ENCODE measurements around the gene P3H1.
"Not testable (repeated sequence)": the region's sequence is repeated elsewhere in the genome, so short reads cannot be mapped to it uniquely, and the experiment has no call there.

The P3H1 gene

DNA sequence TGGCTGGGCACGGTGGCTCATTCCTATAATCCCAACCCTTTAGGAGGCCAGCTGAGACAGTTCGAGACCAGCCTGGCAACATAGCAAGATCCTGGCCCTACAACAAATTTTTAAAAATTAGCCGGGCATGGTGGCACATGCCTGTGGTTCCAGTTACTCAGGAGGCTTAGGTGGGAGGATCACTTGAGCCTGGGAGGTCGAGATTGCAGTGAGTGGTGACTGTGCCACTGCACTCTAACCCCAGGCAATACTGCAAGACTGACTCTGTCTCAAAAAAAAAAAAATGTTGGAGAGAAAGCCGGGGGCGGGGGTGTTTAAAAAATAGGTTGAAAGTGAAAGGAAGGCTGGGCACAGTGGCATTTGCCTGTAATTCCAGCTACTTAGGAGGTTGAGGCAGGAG lies 43.3 kb downstream of the P3H1 start:
- FAIRE-seq = no peak

- FAIRE-seq = not testable (repeated sequence)
Measured at GRCh38 chr1:42722403-42722802, 44.4 kb downstream of the P3H1 start.

GRCh38 chr1:42721926-42722325 lies 44.9 kb downstream of the P3H1 start:
- no peak for FAIRE-seq

DNA sequence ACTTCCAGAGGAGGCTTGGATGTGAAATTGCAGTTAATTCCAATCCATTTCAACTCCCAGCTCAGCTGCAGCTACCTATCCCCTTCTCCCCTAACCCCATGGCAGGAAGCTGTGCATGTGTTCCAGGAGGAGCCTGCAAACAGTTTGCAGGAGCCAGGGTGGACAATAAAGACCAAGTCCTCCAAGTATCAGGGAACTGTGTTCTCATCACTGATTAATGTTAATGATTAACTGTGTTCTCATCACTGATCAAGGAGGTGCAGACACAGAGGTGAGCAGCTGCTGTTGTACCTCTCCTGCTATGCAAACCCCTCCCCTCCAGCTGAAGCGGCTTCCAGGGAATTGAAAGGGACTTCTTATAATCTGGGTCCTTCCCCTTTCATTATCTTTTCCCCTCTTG lies 46.0 kb downstream of the P3H1 start:
- no peak for FAIRE-seq

DNA sequence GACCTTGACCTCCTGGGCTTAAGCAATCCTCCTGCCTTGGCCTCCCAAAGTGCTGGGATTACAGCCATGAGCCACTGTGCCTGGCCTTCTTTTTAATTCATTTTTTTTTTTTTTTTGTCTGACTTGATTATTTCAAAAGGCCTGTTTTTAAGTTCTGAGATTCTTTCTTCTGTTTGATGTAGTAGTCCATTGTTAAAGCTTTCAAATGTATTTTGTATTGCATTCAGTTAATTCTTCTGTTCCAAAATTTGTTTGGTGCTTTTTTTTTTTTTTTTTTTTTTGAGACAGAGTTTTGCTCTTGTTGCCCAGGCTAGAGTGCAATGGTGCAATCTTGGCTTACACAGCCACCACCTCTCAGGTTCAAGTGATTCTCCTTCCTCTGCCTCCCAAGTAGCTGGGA lies 52.4 kb downstream of the P3H1 start:
- not testable (repeated sequence) for FAIRE-seq

- no peak for FAIRE-seq
Measured at GRCh38 chr1:42713293-42713692, 53.5 kb downstream of the P3H1 start.

DNA sequence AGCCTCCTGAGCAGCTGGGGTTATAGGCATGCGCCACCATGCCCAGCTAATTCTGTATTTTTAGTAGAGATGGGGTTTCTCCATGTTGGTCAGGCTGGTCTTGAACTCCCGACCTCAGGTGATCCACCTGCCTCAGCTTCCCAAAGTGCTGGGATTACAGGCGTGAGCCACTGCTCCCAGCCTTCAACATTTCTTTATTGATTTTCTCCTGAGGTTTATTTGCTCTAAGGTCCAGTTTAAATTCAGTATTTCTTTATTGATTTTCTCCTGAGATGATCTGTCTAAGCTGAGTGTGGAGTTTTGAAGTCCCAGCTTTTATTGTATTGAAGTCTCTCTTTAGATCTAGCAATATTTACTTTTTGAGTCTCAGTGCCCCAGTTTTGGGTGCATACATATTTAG lies 54.0 kb downstream of the P3H1 start:
- not testable (repeated sequence) for FAIRE-seq

GRCh38 chr1:42703888-42704464 lies 62.9 kb downstream of the P3H1 start:
- no peak for FAIRE-seq

DNA sequence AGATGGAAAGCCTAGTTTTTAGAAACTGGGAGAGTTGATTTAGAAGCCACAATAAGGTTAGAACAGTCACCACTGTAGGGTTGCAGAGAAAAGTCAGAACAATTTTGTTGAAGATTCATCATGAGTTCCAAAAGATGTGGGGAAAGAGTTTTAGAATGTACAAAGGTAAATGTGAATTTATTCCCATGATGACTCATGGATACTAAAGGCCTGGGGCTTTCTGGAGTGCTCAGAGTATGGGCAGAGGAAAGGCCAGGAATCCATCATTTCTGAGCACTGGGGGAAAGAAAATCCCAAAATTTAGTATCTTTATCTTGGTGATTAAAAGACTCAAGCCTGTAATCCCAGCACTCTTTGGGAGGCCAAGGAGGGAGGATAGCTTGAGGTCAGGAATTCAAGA lies 66.8 kb downstream of the P3H1 start:
- no peak for FAIRE-seq

DNA sequence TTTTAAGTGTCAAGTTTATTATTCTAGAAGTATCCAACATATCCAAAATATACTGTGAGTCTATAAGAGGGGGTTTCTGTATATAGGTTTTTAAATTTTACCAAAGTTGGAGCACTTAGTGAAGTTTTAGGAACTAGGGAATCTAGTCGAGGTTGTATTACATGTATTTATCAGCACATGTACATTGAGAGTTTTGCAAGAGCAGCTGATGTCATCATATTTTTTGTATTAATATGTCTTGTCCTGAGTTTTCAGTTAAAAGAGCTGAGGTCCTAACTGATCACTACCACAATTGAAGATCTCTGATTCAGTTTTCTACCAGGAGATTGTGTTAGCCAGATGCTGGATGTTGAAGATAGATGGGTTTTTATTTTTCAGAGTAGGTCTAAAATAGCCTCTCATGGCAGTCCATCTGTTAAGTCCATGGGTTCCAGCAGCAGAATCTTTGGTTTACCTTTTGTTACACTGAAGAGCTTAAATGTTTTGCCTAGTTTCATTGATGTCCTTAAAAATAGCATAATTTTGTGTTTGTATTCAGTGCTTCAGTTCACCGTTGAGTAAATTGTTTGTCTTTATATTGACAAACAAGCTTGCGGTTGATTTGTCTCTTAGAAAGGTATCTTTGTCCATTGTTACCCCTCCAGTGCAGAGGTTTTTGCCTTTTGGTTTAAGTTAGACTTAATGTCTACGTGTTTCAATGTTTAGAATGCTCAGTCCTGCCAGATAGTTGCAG lies 68.6 kb downstream of the P3H1 start:
- no peak for FAIRE-seq
